Astrocyte (in vitro differentiated cells and primary cell): Measurements from ENCODE around the gene MRTFB. TPM values are rescaled to one million over a fixed set of nuclear protein-coding genes. Genes with fewer than 3 reads are reported as not detected.
A peak's percentile ranks its signal among the peaks of the same experiment; 100 is the strongest.

ENCODE experiments used
- DNase-seq: peaks from one replicate; pipeline ENCODE4 v3.0.0-alpha.2; 2010; ENCODE audit warnings: low read depth
- FAIRE-seq: peaks from 2 replicates; lab custom pipeline; 2011; peaks lifted over from hg19 to GRCh38; lab: Jason Lieb, UNC
- H2AFZ ChIP-seq: 2 replicates; pipeline ENCODE4 v1.6.0; 2012; ENCODE audit warnings: low read depth, low read length, inconsistent platforms
- H3K27ac ChIP-seq: 2 replicates; pipeline ENCODE4 v1.5.1; 2011; ENCODE audit warnings: low read depth, low read length, inconsistent platforms
- H3K27me3 ChIP-seq: 2 replicates; pipeline ENCODE4 v1.6.0; 2011; ENCODE audit warnings: low read length, inconsistent platforms; ENCODE audit not compliant: insufficient read depth
- H3K36me3 ChIP-seq: 2 replicates; pipeline ENCODE4 v1.5.1; 2011; ENCODE audit warnings: low read length, inconsistent platforms; ENCODE audit not compliant: insufficient read depth
- H3K4me1 ChIP-seq: 2 replicates; pipeline ENCODE4 v1.5.1; 2011; ENCODE audit warnings: low read length, inconsistent platforms; ENCODE audit not compliant: insufficient read depth
- H3K4me2 ChIP-seq: 2 replicates; pipeline ENCODE4 v1.6.0; 2012; ENCODE audit warnings: low read length, inconsistent platforms
- H3K4me3 ChIP-seq: 2 replicates; pipeline ENCODE4 v1.5.1; 2011; ENCODE audit warnings: low read depth, mild to moderate bottlenecking, low read length, inconsistent platforms; ENCODE audit not compliant: insufficient read depth
- H3K79me2 ChIP-seq: 2 replicates; pipeline ENCODE4 v1.6.0; 2012; ENCODE audit warnings: mild to moderate bottlenecking, low read length, inconsistent platforms; ENCODE audit not compliant: insufficient read depth
- H3K9ac ChIP-seq: 2 replicates; pipeline ENCODE4 v1.6.0; 2012; ENCODE audit warnings: mild to moderate bottlenecking, low read length, inconsistent platforms
- H3K9me3 ChIP-seq: 2 replicates; pipeline ENCODE4 v1.5.1; 2012; ENCODE audit warnings: low read depth, mild to moderate bottlenecking, low read length, inconsistent platforms; ENCODE audit not compliant: insufficient read depth
- H4K20me1 ChIP-seq: 2 replicates; pipeline ENCODE4 v1.6.0; 2012; ENCODE audit warnings: low read length, inconsistent platforms; ENCODE audit not compliant: insufficient read depth
- H3K27ac Mint-ChIP-seq: one replicate; pipeline ENCODE4 v1.8.0; 2021; ENCODE audit warnings: mild to moderate bottlenecking, mixed read lengths; ENCODE audit not compliant: unreplicated experiment
- H3K27me3 Mint-ChIP-seq: one replicate; pipeline ENCODE4 v1.8.0; 2021; ENCODE audit warnings: low read depth, mixed read lengths; ENCODE audit not compliant: unreplicated experiment
- H3K36me3 Mint-ChIP-seq: one replicate; pipeline ENCODE4 v1.8.0; 2021; ENCODE audit warnings: low read depth, mixed read lengths; ENCODE audit not compliant: unreplicated experiment
- H3K4me1 Mint-ChIP-seq: one replicate; pipeline ENCODE4 v1.8.0; 2021; ENCODE audit warnings: low read depth, mixed read lengths; ENCODE audit not compliant: unreplicated experiment
- H3K4me3 Mint-ChIP-seq: one replicate; pipeline ENCODE4 v1.8.0; 2021; ENCODE audit warnings: mild to moderate bottlenecking, moderate library complexity, mixed read lengths; ENCODE audit not compliant: unreplicated experiment
- H3K9me3 Mint-ChIP-seq: one replicate; pipeline ENCODE4 v1.8.0; 2021; ENCODE audit warnings: mild to moderate bottlenecking, mixed read lengths; ENCODE audit not compliant: unreplicated experiment
- EZH2 ChIP-seq: IDR thresholded peaks from 2 replicates; pipeline ENCODE4 v1.6.1; 2012; ENCODE audit warnings: mild to moderate bottlenecking, low read length, inconsistent platforms; ENCODE audit not compliant: insufficient read depth
- total RNA-seq: library from RNA; stranded (reverse); gene quantifications from 2 replicates; pipeline ENCODE4 v1.2.1, GENCODE V29; 2021
- TF ChIP-seq, protein P1 (sequence below): IDR thresholded peaks from 2 replicates; pipeline ENCODE4 v1.5.1; 2011; ENCODE audit warnings: low read depth, mild to moderate bottlenecking, inconsistent platforms, low read length, moderate library complexity; ENCODE audit not compliant: insufficient read depth

MRTFB gene
- total RNA-seq, 1 donor from 2014 or later: 32.5 TPM

DNA sequence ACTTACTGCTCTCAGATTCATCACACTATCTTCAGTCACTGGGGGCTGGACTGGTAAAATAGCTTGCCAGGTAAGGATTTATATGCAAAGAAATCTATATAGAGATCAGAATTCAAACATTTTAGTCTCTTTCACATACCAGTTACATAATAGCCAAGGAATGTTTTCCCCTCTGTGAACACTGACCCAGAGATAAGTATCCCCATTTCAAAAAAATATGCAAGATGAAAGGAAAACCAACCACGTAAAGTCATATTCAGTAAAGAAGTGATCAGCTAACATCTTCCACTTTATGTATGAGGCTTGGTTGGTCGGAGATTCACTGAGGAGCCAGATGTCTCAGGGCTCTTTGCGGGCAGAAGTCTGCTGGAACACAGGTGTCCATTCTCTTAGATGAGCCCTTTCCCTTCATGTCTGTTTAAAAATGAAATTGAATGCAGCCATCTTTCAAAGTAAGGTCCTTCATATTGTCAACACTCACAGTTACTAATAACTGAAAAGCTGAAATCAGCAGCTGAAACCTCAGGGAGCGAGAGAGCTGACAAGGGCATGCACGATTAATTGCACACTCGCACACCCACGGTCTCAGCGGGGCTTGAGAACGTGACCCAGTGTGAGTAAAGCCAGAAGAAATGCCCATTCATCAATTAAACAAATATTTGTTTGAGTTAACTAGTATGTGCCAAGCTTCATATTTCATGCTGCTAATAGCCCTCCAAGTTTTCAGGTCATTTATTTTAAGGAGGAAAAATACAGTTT, 161.2 kb downstream of the MRTFB start:
- FAIRE-seq (no peak), DNase-seq (peak; percentile 83)
- Histone ChIP-seq H3K4me3 (no peak overlapping the region), H3K79me2 (no peaks in the 10 kb centered on the region), H3K27me3 (no peaks in the 10 kb centered on the region), H3K9ac (peak overlapping the region; percentile 23), H3K9me3 (no peaks in the 10 kb centered on the region), H3K36me3 (peaks cover 4% of the 10 kb centered on the region), H4K20me1 (no peaks in the 10 kb centered on the region), H3K4me2 (peak overlapping the region; percentile 55), H2AFZ (no peak overlapping the region), H3K27ac (peak overlapping the region; percentile 19), H3K4me1 (peaks cover 13% of the 10 kb centered on the region)
- no peaks in the 10 kb centered on the region for H3K4me1 Mint-ChIP-seq
- H3K27me3 Mint-ChIP-seq: no peaks in the 10 kb centered on the region
- H3K9me3 Mint-ChIP-seq: no peaks in the 10 kb centered on the region
- H3K4me3 Mint-ChIP-seq: no peak overlapping the region
- H3K36me3 Mint-ChIP-seq: peaks cover 13% of the 10 kb centered on the region
- TF ChIP-seq EZH2: no peak
- TF ChIP-seq, protein P1, sequence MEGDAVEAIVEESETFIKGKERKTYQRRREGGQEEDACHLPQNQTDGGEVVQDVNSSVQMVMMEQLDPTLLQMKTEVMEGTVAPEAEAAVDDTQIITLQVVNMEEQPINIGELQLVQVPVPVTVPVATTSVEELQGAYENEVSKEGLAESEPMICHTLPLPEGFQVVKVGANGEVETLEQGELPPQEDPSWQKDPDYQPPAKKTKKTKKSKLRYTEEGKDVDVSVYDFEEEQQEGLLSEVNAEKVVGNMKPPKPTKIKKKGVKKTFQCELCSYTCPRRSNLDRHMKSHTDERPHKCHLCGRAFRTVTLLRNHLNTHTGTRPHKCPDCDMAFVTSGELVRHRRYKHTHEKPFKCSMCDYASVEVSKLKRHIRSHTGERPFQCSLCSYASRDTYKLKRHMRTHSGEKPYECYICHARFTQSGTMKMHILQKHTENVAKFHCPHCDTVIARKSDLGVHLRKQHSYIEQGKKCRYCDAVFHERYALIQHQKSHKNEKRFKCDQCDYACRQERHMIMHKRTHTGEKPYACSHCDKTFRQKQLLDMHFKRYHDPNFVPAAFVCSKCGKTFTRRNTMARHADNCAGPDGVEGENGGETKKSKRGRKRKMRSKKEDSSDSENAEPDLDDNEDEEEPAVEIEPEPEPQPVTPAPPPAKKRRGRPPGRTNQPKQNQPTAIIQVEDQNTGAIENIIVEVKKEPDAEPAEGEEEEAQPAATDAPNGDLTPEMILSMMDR: no peak
- H3K27ac Mint-ChIP-seq: no peak overlapping the region

DNA sequence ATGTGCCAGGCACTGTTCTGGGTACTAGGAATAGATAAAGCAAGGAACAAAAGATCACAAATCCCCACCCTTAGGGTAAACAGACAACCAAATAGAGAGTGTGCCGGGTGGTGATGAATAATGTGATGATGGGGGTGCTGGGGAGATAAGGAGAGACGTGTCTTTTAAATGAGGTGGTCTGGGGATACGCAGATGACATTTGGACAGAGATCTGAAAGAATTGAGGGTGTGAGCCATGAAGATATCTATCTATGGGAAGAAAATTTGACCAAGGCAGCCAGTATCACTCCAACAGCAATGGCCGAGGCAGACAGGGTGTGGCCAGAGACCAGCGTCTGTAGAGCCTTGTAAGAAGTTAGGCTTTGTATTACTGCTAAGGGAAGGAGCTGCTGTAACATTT, 165.3 kb downstream of the MRTFB start:
- Histone ChIP-seq H3K9ac (no peak overlapping the region), H3K9me3 (no peaks in the 10 kb centered on the region), H4K20me1 (no peaks in the 10 kb centered on the region), H3K27me3 (no peaks in the 10 kb centered on the region), H3K4me1 (peaks cover 12% of the 10 kb centered on the region), H3K4me3 (no peak overlapping the region), H3K36me3 (peaks cover 10% of the 10 kb centered on the region), H3K27ac (no peak overlapping the region), H3K4me2 (no peak overlapping the region), H2AFZ (no peak overlapping the region), H3K79me2 (no peaks in the 10 kb centered on the region)
- FAIRE-seq (no peak), DNase-seq (no peak)
- no peak overlapping the region for H3K4me3 Mint-ChIP-seq
- no peaks in the 10 kb centered on the region for H3K27me3 Mint-ChIP-seq
- peaks cover 10% of the 10 kb centered on the region for H3K36me3 Mint-ChIP-seq
- H3K27ac Mint-ChIP-seq: no peak overlapping the region
- H3K9me3 Mint-ChIP-seq: no peaks in the 10 kb centered on the region
- peaks cover 8% of the 10 kb centered on the region for H3K4me1 Mint-ChIP-seq
- TF ChIP-seq, protein P1: no peak
- no peak for TF ChIP-seq EZH2

DNA sequence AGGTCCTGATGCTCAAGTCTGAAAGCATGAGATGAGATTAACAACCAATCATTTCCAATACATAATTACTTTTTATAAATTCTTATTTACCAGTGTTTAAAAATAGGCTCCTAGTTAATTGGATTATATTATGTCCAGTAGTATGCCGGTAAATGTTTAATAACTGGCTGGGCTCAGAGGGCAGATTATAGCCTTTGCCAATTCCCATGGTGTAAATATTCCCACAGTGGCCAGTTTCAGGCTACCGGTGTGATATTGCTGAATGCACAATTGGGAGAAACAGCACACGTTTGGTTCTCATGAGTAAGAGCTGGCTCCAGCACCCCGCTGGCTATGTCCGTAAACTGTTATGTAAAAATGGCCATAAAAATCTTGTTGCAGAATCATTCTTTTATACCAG, 167.6 kb downstream of the MRTFB start:
- no peaks in the 10 kb centered on the region for H3K27me3 Mint-ChIP-seq
- no peak overlapping the region for H3K9ac ChIP-seq
- FAIRE-seq: no peak

More for the DNA sequence above, 167.6 kb downstream of the MRTFB start:
- H3K4me1 ChIP-seq: no peaks in the 10 kb centered on the region
- no peak overlapping the region for H3K4me2 ChIP-seq
- no peaks in the 10 kb centered on the region for H3K27me3 ChIP-seq
- TF ChIP-seq, protein P1: no peak
- TF ChIP-seq EZH2: no peak
- H3K79me2 ChIP-seq: no peaks in the 10 kb centered on the region
- H3K36me3 ChIP-seq: peaks cover 10% of the 10 kb centered on the region
- H3K27ac ChIP-seq: no peak overlapping the region
- no peak overlapping the region for H3K27ac Mint-ChIP-seq
- H3K9me3 Mint-ChIP-seq: no peaks in the 10 kb centered on the region
- H2AFZ ChIP-seq: no peak overlapping the region
- no peak overlapping the region for H3K4me3 Mint-ChIP-seq
- peaks cover 13% of the 10 kb centered on the region for H3K36me3 Mint-ChIP-seq
- H3K4me3 ChIP-seq: no peak overlapping the region
- no peaks in the 10 kb centered on the region for H4K20me1 ChIP-seq
- no peak for DNase-seq
- H3K9me3 ChIP-seq: no peaks in the 10 kb centered on the region
- H3K4me1 Mint-ChIP-seq: peaks cover 8% of the 10 kb centered on the region
